MM.1S (cell line): ENCODE data around the gene CADM2.

ENCODE experiments used
- DNase-seq: peaks from one replicate; pipeline ENCODE4 v3.0.0-alpha.2; 2015
- H2AFZ ChIP-seq: fragments of 300-600 bp; sonication (generic); 2 replicates; pipeline ENCODE4 v1.6.0; 2016; ENCODE audit warnings: antibody characterized with exemption, low read length
- H3F3A ChIP-seq: fragments of 300-600 bp; sonication (generic); 2 replicates; pipeline ENCODE4 v1.6.1; 2016; ENCODE audit warnings: mild to moderate bottlenecking, antibody characterized with exemption, low read length, moderate library complexity, mixed read lengths; ENCODE audit not compliant: insufficient read depth
- H3K27ac ChIP-seq: fragments of 300-600 bp; sonication (generic); 2 replicates; pipeline ENCODE4 v1.5.1; 2016; ENCODE audit warnings: mild to moderate bottlenecking, low read length
- H3K27me3 ChIP-seq: fragments of 300-600 bp; sonication (generic); replicated peaks from 2 replicates; pipeline ENCODE4 v1.6.0; 2016; ENCODE audit warnings: low read length; ENCODE audit not compliant: insufficient read depth
- H3K36me3 ChIP-seq: fragments of 300-600 bp; sonication (generic); replicated peaks from 2 replicates; pipeline ENCODE4 v1.6.1; 2016; ENCODE audit warnings: mild to moderate bottlenecking, low read length, mixed read lengths; ENCODE audit not compliant: insufficient read depth
- H3K4me1 ChIP-seq: fragments of 300-600 bp; sonication (generic); 2 replicates; pipeline ENCODE4 v1.6.1; 2016; ENCODE audit warnings: low read length, mixed read lengths
- H3K4me2 ChIP-seq: fragments of 300-600 bp; sonication (generic); 2 replicates; pipeline ENCODE4 v1.6.0; 2016; ENCODE audit warnings: low read depth, low read length
- H3K4me3 ChIP-seq: fragments of 300-600 bp; sonication (generic); 2 replicates; pipeline ENCODE4 v1.5.1; 2016; ENCODE audit warnings: low read length, mixed read lengths
- H3K79me2 ChIP-seq: fragments of 300-600 bp; sonication (generic); 2 replicates; pipeline ENCODE4 v1.6.1; 2016; ENCODE audit warnings: mixed run types, low read length, mixed read lengths
- H3K9ac ChIP-seq: fragments of 300-600 bp; sonication (generic); 2 replicates; pipeline ENCODE4 v1.6.1; 2016; ENCODE audit warnings: low read length, mixed read lengths
- H3K9me2 ChIP-seq: fragments of 300-600 bp; sonication (generic); replicated peaks from 2 replicates; pipeline ENCODE4 v1.6.1; 2016; ENCODE audit warnings: mild to moderate bottlenecking, low read length, mixed read lengths; ENCODE audit not compliant: insufficient read depth
- H3K9me3 ChIP-seq: fragments of 300-600 bp; sonication (generic); replicated peaks from 2 replicates; pipeline ENCODE4 v1.6.1; 2016; ENCODE audit warnings: mild to moderate bottlenecking, low read length, mixed read lengths; ENCODE audit not compliant: insufficient read depth
- H4K20me1 ChIP-seq: fragments of 300-600 bp; sonication (generic); 2 replicates; pipeline ENCODE4 v1.6.1; 2016; ENCODE audit warnings: mild to moderate bottlenecking, low read length, moderate library complexity, mixed read lengths; ENCODE audit not compliant: insufficient read depth
- CTCF ChIP-seq: fragments of 300-600 bp; sonication (generic); IDR thresholded peaks from 2 replicates; pipeline ENCODE4 v1.5.1; 2016; ENCODE audit warnings: antibody characterized with exemption, low read length, mixed read lengths
- EZH2 ChIP-seq: fragments of 300-600 bp; sonication (generic); optimal IDR thresholded peaks from 2 replicates; pipeline ENCODE3; 2017; ENCODE audit warnings: low read depth, mild to moderate bottlenecking, antibody characterized with exemption, low read length, mixed read lengths
- EZH2phosphoT487 ChIP-seq: fragments of 300-600 bp; sonication (generic); IDR thresholded peaks from 2 replicates; pipeline ENCODE4 v1.6.1; 2018; ENCODE audit warnings: antibody characterized with exemption, low read length

CADM2 gene

GRCh38 chr3:85252686-85253085, 293.9 kb downstream of the CADM2 start:
- no peak overlapping the region for H3K27ac ChIP-seq
- TF ChIP-seq CTCF: no peak
- TF ChIP-seq EZH2: no peak
- no peak for TF ChIP-seq EZH2phosphoT487
- H3K36me3 ChIP-seq: no peaks in the 10 kb centered on the region
- H3K4me1 ChIP-seq: peaks cover 19% of the 10 kb centered on the region
- peaks cover 4% of the 10 kb centered on the region; the same call in 1 of the 2 replicates for H3F3A ChIP-seq
- H3K4me3 ChIP-seq: no peak overlapping the region
- no peaks in the 10 kb centered on the region for H3K9me2 ChIP-seq
- no peaks in the 10 kb centered on the region for H3K9me3 ChIP-seq
- no peak for DNase-seq
- H3K4me2 ChIP-seq: no peak overlapping the region
- H3K9ac ChIP-seq: no peak overlapping the region
- H4K20me1 ChIP-seq: no peaks in the 10 kb centered on the region
- H3K27me3 ChIP-seq: no peaks in the 10 kb centered on the region
- H3K79me2 ChIP-seq: no peaks in the 10 kb centered on the region
- H2AFZ ChIP-seq: no peak overlapping the region

- peaks cover 19% of the 10 kb centered on the region for H3K4me1 ChIP-seq
- no peak overlapping the region for H3K4me3 ChIP-seq
- H2AFZ ChIP-seq: no peak overlapping the region
- no peaks in the 10 kb centered on the region for H3K27me3 ChIP-seq
- H4K20me1 ChIP-seq: no peaks in the 10 kb centered on the region
- no peak for DNase-seq
- H3K4me2 ChIP-seq: no peak overlapping the region
- H3K79me2 ChIP-seq: no peaks in the 10 kb centered on the region
- no peaks in the 10 kb centered on the region for H3K9me3 ChIP-seq
- no peak for TF ChIP-seq EZH2phosphoT487
- TF ChIP-seq CTCF: no peak
- TF ChIP-seq EZH2: no peak
- no peaks in the 10 kb centered on the region for H3K36me3 ChIP-seq
- no peaks in the 10 kb centered on the region for H3K9me2 ChIP-seq
- peaks cover 4% of the 10 kb centered on the region; the same call in 1 of the 2 replicates for H3F3A ChIP-seq
- no peak overlapping the region for H3K27ac ChIP-seq
- H3K9ac ChIP-seq: no peak overlapping the region
These were observed 295.9 kb downstream of the CADM2 start for GRCh38 chr3:85254738-85255137.

- Histone ChIP-seq H3F3A (peaks cover 4% of the 10 kb centered on the region; the same call in 1 of the 2 replicates), H3K27me3 (no peaks in the 10 kb centered on the region), H3K4me1 (peaks cover 19% of the 10 kb centered on the region), H3K4me3 (peak overlapping the region; percentile 30; the same call in 1 of the 2 replicates), H3K36me3 (no peaks in the 10 kb centered on the region), H3K27ac (peak overlapping the region; percentile 36; the same call in 1 of the 2 replicates), H3K9ac (no peak overlapping the region), H2AFZ (no peak overlapping the region), H3K79me2 (no peaks in the 10 kb centered on the region), H3K9me2 (no peaks in the 10 kb centered on the region), H4K20me1 (no peaks in the 10 kb centered on the region), H3K4me2 (peak overlapping the region; percentile 48; the same call in 1 of the 2 replicates), H3K9me3 (no peaks in the 10 kb centered on the region)
- DNase-seq: no peak
- TF ChIP-seq EZH2phosphoT487 (no peak), CTCF (no peak), EZH2 (no peak)
These were observed 297.2 kb downstream of the CADM2 start for GRCh38 chr3:85255949-85256348.
